Upper lobe of right lung (tissue), 1 donor: ENCODE data around the gene ECEL1. TPM values are rescaled to one million over a fixed set of nuclear protein-coding genes. Genes with fewer than 3 reads are reported as not detected.

Experiments used
- ATAC-seq: fragments of 200-7000 bp; cut with Tn5 transposase; one replicate; pipeline ENCODE4 v1.9.1; 2020; ENCODE audit warnings: mild to moderate bottlenecking, moderate library complexity
- DNase-seq: peaks from one replicate; pipeline ENCODE4 v3.0.0-alpha.2; 2020
- H3K27ac ChIP-seq: fragments of 200-600 bp; one replicate; pipeline ENCODE4 v1.8.0; 2022
- H3K27me3 ChIP-seq: fragments of 200-600 bp; one replicate; pipeline ENCODE4 v1.8.0; 2022; ENCODE audit warnings: mild to moderate bottlenecking
- H3K36me3 ChIP-seq: fragments of 200-600 bp; one replicate; pipeline ENCODE4 v1.8.0; 2022
- H3K4me1 ChIP-seq: fragments of 200-600 bp; one replicate; pipeline ENCODE4 v1.8.0; 2022
- H3K4me3 ChIP-seq: fragments of 200-600 bp; one replicate; pipeline ENCODE4 v1.8.0; 2022; ENCODE audit warnings: mild to moderate bottlenecking
- H3K9me3 ChIP-seq: fragments of 200-600 bp; one replicate; pipeline ENCODE4 v1.8.0; 2022
- intact Hi-C: fragments of 100-400 bp; cut with DNase I; formaldehyde crosslinking; loops from one replicate; pipeline ENCODE4 v1.11.0; 2022
- total RNA-seq: library from RNA; stranded (reverse); fragmentation: NEBNext Ultra II Directional; extraction: Animal tissue kit (Norgen Biotek cat#: 25700); gene quantifications from one replicate; pipeline ENCODE4 v1.2.1, GENCODE V29; 2021
- TF ChIP-seq, protein P1 (sequence below): fragments of 200-600 bp; IDR thresholded peaks from one replicate; pipeline ENCODE4 v1.8.0; 2022; ENCODE audit warnings: antibody characterized with exemption
- donor health status: DM: no; HTN: yes; CAD: no; lungs with severe emphysema.

Gene ECEL1
- total RNA-seq, 1 donor from 2014 or later: not detected

DNA sequence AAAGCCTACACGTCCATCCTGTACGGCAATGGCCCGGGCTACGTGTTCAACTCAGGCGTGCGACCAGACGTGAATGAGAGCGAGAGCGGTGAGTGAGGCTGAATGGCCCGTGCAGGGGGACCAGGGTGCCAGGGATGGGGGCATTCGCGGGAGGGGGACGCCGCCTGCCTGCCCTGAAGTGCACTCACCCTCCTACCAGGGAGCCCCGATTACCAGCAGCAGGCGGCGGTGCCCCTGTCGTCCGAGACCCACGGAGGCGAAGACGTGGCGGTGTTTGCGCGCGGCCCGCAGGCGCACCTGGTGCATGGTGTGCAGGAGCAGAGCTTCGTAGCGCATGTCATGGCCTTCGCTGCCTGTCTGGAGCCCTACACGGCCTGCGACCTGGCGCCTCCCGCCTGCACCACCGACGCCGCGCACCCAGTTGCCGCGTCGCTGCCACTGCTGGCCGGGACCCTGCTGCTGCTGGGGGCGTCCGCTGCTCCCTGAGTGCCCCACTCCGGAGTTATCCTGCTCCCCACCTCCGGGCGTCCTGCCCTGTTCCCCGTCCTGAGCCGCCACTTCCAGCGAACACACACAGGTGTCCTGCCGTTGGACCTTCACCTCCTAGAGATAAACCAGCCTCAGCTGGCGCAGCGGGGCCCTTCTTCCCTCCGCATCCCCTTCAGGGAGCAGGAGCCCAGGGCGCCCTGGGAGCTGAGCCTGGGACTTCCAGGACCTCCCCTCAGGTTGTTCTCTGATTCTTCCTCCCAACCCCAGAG, 28.8 kb downstream of the ECEL1 start:
- ATAC-seq (no peak), DNase-seq (peak; percentile 56)
- H3K36me3 ChIP-seq: no peaks in the 10 kb centered on the region
- H3K4me3 ChIP-seq: no peak overlapping the region
- intact Hi-C loops: no loop called here
- H3K27me3 ChIP-seq: peaks cover 24% of the 10 kb centered on the region
- TF ChIP-seq, protein P1, sequence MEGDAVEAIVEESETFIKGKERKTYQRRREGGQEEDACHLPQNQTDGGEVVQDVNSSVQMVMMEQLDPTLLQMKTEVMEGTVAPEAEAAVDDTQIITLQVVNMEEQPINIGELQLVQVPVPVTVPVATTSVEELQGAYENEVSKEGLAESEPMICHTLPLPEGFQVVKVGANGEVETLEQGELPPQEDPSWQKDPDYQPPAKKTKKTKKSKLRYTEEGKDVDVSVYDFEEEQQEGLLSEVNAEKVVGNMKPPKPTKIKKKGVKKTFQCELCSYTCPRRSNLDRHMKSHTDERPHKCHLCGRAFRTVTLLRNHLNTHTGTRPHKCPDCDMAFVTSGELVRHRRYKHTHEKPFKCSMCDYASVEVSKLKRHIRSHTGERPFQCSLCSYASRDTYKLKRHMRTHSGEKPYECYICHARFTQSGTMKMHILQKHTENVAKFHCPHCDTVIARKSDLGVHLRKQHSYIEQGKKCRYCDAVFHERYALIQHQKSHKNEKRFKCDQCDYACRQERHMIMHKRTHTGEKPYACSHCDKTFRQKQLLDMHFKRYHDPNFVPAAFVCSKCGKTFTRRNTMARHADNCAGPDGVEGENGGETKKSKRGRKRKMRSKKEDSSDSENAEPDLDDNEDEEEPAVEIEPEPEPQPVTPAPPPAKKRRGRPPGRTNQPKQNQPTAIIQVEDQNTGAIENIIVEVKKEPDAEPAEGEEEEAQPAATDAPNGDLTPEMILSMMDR: no peak
- no peaks in the 10 kb centered on the region for H3K4me1 ChIP-seq
- no peak overlapping the region for H3K27ac ChIP-seq
- no peaks in the 10 kb centered on the region for H3K9me3 ChIP-seq

DNA sequence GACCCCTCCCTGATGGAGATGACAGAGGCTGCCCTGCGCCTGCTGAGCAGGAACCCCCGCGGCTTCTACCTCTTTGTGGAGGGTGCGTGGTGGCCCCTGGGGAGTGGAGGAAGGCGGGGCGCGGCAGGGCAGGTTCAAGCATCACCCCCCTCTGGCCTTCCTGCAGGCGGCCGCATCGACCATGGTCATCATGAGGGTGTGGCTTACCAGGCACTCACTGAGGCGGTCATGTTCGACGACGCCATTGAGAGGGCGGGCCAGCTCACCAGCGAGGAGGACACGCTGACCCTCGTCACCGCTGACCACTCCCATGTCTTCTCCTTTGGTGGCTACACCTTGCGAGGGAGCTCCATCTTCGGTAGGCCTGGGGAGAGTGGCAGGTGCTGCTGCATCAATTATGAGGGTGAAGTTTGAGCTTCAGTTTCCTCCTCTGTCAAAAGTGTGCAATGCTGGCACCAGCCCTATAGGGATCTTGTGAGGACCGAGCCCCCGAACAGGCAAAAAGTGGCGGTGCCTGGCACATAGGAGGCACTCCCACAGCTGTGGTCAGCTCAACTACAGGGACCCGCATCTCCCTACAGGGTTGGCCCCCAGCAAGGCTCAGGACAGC, 29.5 kb downstream of the ECEL1 start:
- TF ChIP-seq, protein P1: no peak
- Histone ChIP-seq H3K4me3 (no peak overlapping the region), H3K27me3 (peaks cover 24% of the 10 kb centered on the region), H3K4me1 (no peaks in the 10 kb centered on the region), H3K36me3 (no peaks in the 10 kb centered on the region), H3K9me3 (no peaks in the 10 kb centered on the region), H3K27ac (no peak overlapping the region)
- ATAC-seq (no peak), DNase-seq (no peak)
- intact Hi-C loops: no loop called here

DNA sequence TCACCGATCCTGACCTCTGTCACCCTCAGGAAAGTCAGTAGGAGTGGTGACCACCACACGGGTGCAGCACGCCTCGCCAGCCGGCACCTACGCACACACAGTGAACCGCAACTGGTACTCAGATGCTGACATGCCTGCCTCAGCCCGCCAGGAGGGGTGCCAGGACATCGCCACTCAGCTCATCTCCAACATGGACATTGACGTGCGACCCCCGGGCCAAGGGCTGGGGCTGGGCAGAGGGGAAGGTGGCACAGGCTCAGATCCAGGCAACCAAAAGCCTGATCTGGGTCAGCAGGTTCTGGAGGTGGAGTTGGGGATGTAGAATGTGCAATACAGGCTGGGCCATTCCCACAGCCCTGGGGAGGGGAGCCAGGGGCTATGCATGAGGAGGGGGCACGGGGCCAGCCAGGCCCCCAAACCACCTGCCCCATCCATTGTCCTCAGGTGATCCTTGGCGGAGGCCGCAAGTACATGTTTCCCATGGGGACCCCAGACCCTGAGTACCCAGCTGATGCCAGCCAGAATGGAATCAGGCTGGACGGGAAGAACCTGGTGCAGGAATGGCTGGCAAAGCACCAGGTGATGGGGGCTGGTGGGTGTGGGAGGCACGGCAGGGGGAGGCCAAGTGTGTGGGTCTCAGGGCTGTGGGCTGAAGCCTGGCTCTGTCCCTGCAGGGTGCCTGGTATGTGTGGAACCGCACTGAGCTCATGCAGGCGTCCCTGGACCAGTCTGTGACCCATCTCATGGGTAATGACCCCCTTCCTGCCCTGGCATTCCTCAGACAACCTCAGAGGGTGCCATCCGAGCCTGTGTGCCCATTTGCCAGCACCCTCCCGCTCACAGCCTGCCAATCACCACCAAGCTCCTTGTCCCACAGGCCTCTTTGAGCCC, 30.3 kb downstream of the ECEL1 start:
- Histone ChIP-seq H3K27ac (no peak overlapping the region), H3K36me3 (no peaks in the 10 kb centered on the region), H3K9me3 (no peaks in the 10 kb centered on the region), H3K4me3 (no peak overlapping the region), H3K4me1 (no peaks in the 10 kb centered on the region), H3K27me3 (peaks cover 24% of the 10 kb centered on the region)
- DNase-seq: peak; percentile 55
- TF ChIP-seq, protein P1: no peak
- no peak for ATAC-seq
- intact Hi-C loops: no loop called here

DNA sequence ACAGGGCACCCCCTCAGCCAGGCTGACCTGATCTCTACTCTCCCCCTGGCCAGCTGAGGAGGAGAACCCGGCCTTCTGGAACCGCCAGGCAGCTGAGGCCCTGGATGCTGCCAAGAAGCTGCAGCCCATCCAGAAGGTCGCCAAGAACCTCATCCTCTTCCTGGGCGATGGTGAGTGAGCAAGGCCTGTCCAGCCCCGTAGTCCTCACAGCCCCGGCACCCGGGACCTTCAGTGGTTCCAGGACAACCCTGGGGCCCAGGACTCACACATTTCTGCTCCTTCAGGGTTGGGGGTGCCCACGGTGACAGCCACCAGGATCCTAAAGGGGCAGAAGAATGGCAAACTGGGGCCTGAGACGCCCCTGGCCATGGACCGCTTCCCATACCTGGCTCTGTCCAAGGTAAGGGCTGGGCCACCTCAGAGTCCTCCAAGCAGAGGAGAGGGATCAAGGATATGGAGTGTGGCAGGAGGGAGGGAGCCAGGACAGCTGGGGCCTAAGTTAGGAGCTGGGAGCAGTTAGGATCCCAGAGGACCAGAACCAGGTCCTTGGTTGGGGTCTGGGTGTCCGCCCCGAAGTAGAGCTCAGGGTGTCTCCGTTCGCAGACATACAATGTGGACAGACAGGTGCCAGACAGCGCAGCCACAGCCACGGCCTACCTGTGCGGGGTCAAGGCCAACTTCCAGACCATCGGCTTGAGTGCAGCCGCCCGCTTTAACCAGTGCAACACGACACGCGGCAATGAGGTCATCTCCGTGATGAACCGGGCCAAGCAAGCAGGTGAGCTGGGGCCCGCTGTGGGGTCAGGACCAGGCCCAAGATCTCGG, 31.1 kb downstream of the ECEL1 start:
- H3K9me3 ChIP-seq: no peaks in the 10 kb centered on the region
- peaks cover 24% of the 10 kb centered on the region for H3K27me3 ChIP-seq
- intact Hi-C loops: no loop called here
- TF ChIP-seq, protein P1: no peak
- no peaks in the 10 kb centered on the region for H3K4me1 ChIP-seq
- no peak overlapping the region for H3K4me3 ChIP-seq
- DNase-seq: no peak
- no peaks in the 10 kb centered on the region for H3K36me3 ChIP-seq
- no peak for ATAC-seq
- no peak overlapping the region for H3K27ac ChIP-seq
